LoVo (cell line): ENCODE results near the gene AEBP1.

Experiments used
- DNase-seq: peaks from one replicate; pipeline ENCODE4 v3.0.0-alpha.2; 2016; ENCODE audit warnings: low spot score

The AEBP1 gene

GRCh38 chr7:44067064-44067951 lies 36.8 kb upstream of the AEBP1 start:
- DNase-seq, result no peak

- no peak for DNase-seq
These were observed 36.1 kb upstream of the AEBP1 start for GRCh38 chr7:44068054-44068453.

GRCh38 chr7:44071726-44072363 lies 32.3 kb upstream of the AEBP1 start:
- no peak for DNase-seq

- peak; percentile 68 for DNase-seq
These were observed 31.5 kb upstream of the AEBP1 start for GRCh38 chr7:44072364-44073231.

GRCh38 chr7:44073664-44074348 lies 30.3 kb upstream of the AEBP1 start:
- DNase-seq, result no peak

GRCh38 chr7:44074349-44074695 lies 29.8 kb upstream of the AEBP1 start:
- DNase-seq, result no peak

- DNase-seq, result no peak
These were observed 28.7 kb upstream of the AEBP1 start for GRCh38 chr7:44075296-44076075.

GRCh38 chr7:44076101-44076895 lies 27.8 kb upstream of the AEBP1 start:
- no peak for DNase-seq

GRCh38 chr7:44077061-44077460 lies 27.1 kb upstream of the AEBP1 start:
- no peak for DNase-seq

GRCh38 chr7:44077681-44078091 lies 26.5 kb upstream of the AEBP1 start:
- DNase-seq, result no peak

- DNase-seq, result no peak
These were observed 25.6 kb upstream of the AEBP1 start for GRCh38 chr7:44078521-44078920.

- no peak for DNase-seq
These were observed 24.7 kb upstream of the AEBP1 start for GRCh38 chr7:44079331-44080021.

- no peak for DNase-seq
These were observed 24.0 kb upstream of the AEBP1 start for GRCh38 chr7:44080118-44080517.

- DNase-seq, result no peak
These were observed 23.4 kb upstream of the AEBP1 start for GRCh38 chr7:44080686-44081265.

- DNase-seq, result no peak
These were observed 22.8 kb upstream of the AEBP1 start for GRCh38 chr7:44081266-44081748.

- DNase-seq, result peak; percentile 100
These were observed 21.5 kb upstream of the AEBP1 start for GRCh38 chr7:44082541-44083207.

GRCh38 chr7:44083796-44084195 lies 20.3 kb upstream of the AEBP1 start:
- no peak for DNase-seq

- DNase-seq, result no peak
These were observed 19.4 kb upstream of the AEBP1 start for GRCh38 chr7:44084701-44085100.

- no peak for DNase-seq
These were observed 18.6 kb upstream of the AEBP1 start for GRCh38 chr7:44085546-44085945.
